ENCODE data around the gene BTNL2.
A peak's percentile ranks its signal among the peaks of the same experiment; 100 is the strongest.

BTNL2 gene

GRCh38 chr6:32397252-32397920 lies 9.6 kb downstream of the BTNL2 start:
- Histone ChIP-seq H3K27ac (no peak overlapping the region), H3K9ac (no peak overlapping the region)

GRCh38 chr6:32396028-32396427 lies 11.0 kb downstream of the BTNL2 start:
- no peak for TF ChIP-seq CTCF (IDR thresholded peaks at IDR 0.05)
- H3K79me2 ChIP-seq: no peaks in the 10 kb centered on the region
- peaks cover 6% of the 10 kb centered on the region for H3K4me1 ChIP-seq
- no peak overlapping the region for H3K27ac ChIP-seq
- H3K4me2 ChIP-seq (ENCODE audit: low read length): no peak overlapping the region
- no peak overlapping the region for H2AFZ ChIP-seq
- H3K27me3 ChIP-seq (ENCODE audit: control insufficient read depth, insufficient read depth, low read length): no peaks in the 10 kb centered on the region
- H3K9ac ChIP-seq: no peak overlapping the region
- H3K9me3 ChIP-seq (ENCODE audit: control insufficient read depth, low read length): no peaks in the 10 kb centered on the region
- H3K4me3 ChIP-seq (ENCODE audit: low read depth, low read length): no peak overlapping the region
- no peaks in the 10 kb centered on the region for H3K36me3 ChIP-seq (ENCODE audit: control insufficient read depth, insufficient read depth, low read length)

More at GRCh38 chr6:32397252-32397920, 9.6 kb downstream of the BTNL2 start:
- Histone ChIP-seq H3K36me3 (ENCODE audit: control insufficient read depth, insufficient read depth, low read length) (no peaks in the 10 kb centered on the region), H3K9me3 (ENCODE audit: control insufficient read depth, low read length) (no peaks in the 10 kb centered on the region), H3K79me2 (no peaks in the 10 kb centered on the region), H3K27me3 (ENCODE audit: control insufficient read depth, insufficient read depth, low read length) (no peaks in the 10 kb centered on the region), H3K4me3 (ENCODE audit: low read depth, low read length) (no peak overlapping the region), H2AFZ (no peak overlapping the region), H3K4me2 (ENCODE audit: low read length) (no peak overlapping the region), H3K4me1 (peaks cover 6% of the 10 kb centered on the region)
- TF ChIP-seq CTCF (IDR thresholded peaks at IDR 0.05): no peak

GRCh38 chr6:32393665-32394420 lies 13.1 kb downstream of the BTNL2 start:
- H3K4me2 ChIP-seq (ENCODE audit: low read length): peak overlapping the region; percentile 58
- no peak overlapping the region for H3K4me3 ChIP-seq (ENCODE audit: low read depth, low read length)
- no peak overlapping the region for H3K9ac ChIP-seq
- no peaks in the 10 kb centered on the region for H3K36me3 ChIP-seq (ENCODE audit: control insufficient read depth, insufficient read depth, low read length)
- H2AFZ ChIP-seq: peak overlapping the region; percentile 31
- H3K79me2 ChIP-seq: no peaks in the 10 kb centered on the region
- peaks cover 6% of the 10 kb centered on the region for H3K4me1 ChIP-seq
- H3K9me3 ChIP-seq (ENCODE audit: control insufficient read depth, low read length): no peaks in the 10 kb centered on the region
- no peak for TF ChIP-seq CTCF (IDR thresholded peaks at IDR 0.05)
- H3K27ac ChIP-seq: peak overlapping the region; percentile 24
- H3K27me3 ChIP-seq (ENCODE audit: control insufficient read depth, insufficient read depth, low read length): no peaks in the 10 kb centered on the region

- H3K4me3 ChIP-seq (ENCODE audit: low read depth, low read length): no peak overlapping the region
- H3K27ac ChIP-seq: no peak overlapping the region
- H3K27me3 ChIP-seq (ENCODE audit: control insufficient read depth, insufficient read depth, low read length): no peaks in the 10 kb centered on the region
- H3K9ac ChIP-seq: no peak overlapping the region
- H3K36me3 ChIP-seq (ENCODE audit: control insufficient read depth, insufficient read depth, low read length): no peaks in the 10 kb centered on the region
- H3K4me2 ChIP-seq (ENCODE audit: low read length): no peak overlapping the region
- H3K79me2 ChIP-seq: no peaks in the 10 kb centered on the region
- H3K4me1 ChIP-seq: peaks cover 6% of the 10 kb centered on the region
- H2AFZ ChIP-seq: no peak overlapping the region
- TF ChIP-seq CTCF (IDR thresholded peaks at IDR 0.05): no peak
- no peaks in the 10 kb centered on the region for H3K9me3 ChIP-seq (ENCODE audit: control insufficient read depth, low read length)
Observed at GRCh38 chr6:32391505-32391904, 15.5 kb downstream of the BTNL2 start.
